GM12891 (cell line): Measurements from ENCODE around the gene ENG.

Source experiments
- DNase-seq: peaks from one replicate; pipeline ENCODE4 v3.0.0; 2011; ENCODE audit warnings: low spot score; ENCODE audit not compliant: insufficient read length
- FAIRE-seq: peaks from 2 replicates; lab custom pipeline; 2011; peaks lifted over from hg19 to GRCh38; lab: Jason Lieb, UNC
- PAX5 ChIP-seq: IDR thresholded peaks from 2 replicates; pipeline ENCODE4 v1.6.1; 2011; ENCODE audit warnings: low read length, moderate library complexity, mild to moderate bottlenecking; ENCODE audit not compliant: insufficient read depth, severe bottlenecking
- POLR2A ChIP-seq: IDR thresholded peaks from 2 replicates; pipeline ENCODE4 v1.6.1; 2011; ENCODE audit warnings: low read depth, low read length, control low read depth
- POLR2AphosphoS5 ChIP-seq: IDR thresholded peaks from 2 replicates; pipeline ENCODE4 v1.6.1; 2011; ENCODE audit warnings: low read depth, low read length, control low read depth
- POU2F2 ChIP-seq: IDR thresholded peaks from 2 replicates; pipeline ENCODE4 v1.6.1; 2011; ENCODE audit warnings: low read depth, mild to moderate bottlenecking, control low read depth, low read length, moderate library complexity
- SPI1 ChIP-seq: IDR thresholded peaks from 2 replicates; pipeline ENCODE4 v1.6.1; 2011; ENCODE audit warnings: low read depth, low read length, control low read depth
- TAF1 ChIP-seq: IDR thresholded peaks from 2 replicates; pipeline ENCODE4 v1.6.1; 2011; ENCODE audit warnings: low read depth, low read length, control low read depth

Gene ENG

DNA sequence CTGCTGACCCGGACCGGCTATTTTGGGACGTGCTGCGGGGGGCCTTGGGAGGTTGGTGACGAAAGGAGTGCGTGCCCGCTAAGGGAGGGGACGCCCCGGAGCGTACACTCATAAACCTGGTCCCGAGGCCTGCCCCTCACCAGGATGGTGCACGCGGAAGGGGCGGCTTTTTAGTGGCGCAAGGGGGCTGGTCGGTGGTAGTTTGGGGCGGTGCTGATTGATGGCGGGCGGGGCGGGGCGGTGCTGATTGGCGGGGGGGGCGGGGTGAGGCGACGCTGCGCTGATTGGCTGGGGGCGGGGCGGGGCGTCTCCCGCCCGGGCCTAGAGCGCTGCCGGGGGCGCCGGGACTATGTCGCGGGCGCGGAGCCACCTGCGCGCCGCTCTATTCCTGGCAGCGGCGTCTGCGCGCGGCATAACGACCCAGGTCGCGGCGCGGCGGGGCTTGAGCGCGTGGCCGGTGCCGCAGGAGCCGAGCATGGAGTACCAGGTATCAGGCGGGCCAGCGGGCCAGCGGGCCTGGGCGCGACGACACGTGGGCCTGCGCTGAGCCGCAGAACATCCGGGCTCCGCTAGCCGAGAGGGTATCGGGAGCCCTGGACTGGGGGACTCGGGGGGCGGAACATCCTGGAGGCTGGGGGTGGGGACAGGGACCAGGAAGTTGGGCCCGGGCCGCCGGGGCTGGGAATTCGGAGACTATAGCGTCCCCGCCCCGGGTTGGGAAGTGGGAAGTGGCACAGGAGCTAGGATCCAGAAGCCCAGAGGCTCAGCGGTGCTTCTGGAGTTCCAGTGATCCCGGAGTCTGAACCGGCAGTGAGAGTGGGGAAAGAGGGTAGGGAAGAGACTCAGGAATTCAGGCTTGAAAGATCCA lies 51.6 kb downstream of the ENG start, which contains the start of gene FPGS:
TSS of gene FPGS (plus strand) at position 307 of the 868 bp plus-strand sequence. CDS start at position 350, 43 bp downstream.
- no peak for TF ChIP-seq SPI1
- no peak; the same call in 1 of the 2 replicates for TF ChIP-seq POU2F2
- peak; percentile 62; the same call in 1 of the 2 replicates for TF ChIP-seq POLR2AphosphoS5
- TF ChIP-seq POLR2A: peak; percentile 72; the same call in 1 of the 2 replicates
- TF ChIP-seq PAX5: no peak
- peak; percentile 20; the same call in 1 of the 2 replicates for TF ChIP-seq TAF1
- DNase-seq (peak; percentile 94), FAIRE-seq (peak; percentile 93)

DNA sequence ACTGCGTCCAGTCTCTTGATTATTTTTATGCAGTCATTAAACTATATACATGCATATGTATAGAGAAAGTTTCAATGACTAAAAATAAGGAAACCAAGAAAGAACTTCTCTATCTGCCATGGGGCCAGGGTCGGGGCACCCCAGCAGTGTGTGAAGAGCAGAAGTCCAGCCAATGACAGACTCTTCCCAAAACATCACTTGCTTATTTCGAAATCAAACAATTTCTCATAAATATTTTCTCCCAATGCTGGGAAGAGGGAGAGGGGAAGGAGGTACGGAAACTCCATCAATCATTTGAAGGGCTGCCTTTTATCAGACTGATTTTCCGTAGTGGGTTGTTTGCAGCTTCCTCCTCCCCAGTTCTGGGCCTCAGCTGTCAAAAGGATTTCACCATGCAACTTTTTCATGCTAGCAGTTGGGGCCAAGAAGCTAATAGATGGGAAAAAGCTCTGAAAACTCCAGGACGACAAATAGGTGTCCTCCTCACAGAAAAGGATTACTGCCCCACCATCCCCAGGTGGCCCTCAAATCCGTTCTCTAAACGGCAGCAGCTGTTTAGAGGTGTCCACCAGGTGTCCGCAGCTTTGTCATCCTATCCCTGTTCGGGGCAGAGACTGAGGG lies 52.4 kb downstream of the ENG start:
- TF ChIP-seq TAF1 (no peak), SPI1 (no peak), POLR2AphosphoS5 (no peak), POU2F2 (no peak), POLR2A (no peak), PAX5 (no peak)
- no peak for DNase-seq
- no peak for FAIRE-seq

DNA sequence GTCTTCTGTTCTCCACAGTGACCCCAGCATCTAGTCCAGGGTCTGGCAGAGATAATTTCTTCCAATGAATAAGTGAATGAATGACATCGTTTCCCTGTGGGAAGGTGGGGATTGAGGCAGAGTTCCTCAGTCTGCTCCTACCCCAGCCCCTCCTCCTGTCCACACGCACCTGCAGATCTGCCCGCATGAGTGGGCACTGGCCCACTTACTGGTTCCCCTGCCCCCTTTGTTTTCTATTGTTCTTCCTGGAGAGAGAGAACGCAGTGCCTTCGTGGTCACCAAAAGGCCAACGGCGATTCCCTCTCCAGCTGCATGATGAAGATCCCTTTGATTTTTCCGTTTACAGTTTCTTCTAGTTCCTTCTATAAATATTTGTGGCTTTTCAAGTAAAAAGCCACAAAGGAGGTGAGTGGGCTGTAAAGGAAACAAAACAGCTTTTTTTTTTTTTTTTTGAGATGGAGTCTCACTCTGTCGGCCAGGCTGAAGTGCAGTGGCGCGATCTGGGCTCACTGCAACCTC lies 57.5 kb downstream of the ENG start:
- TF ChIP-seq SPI1 (no peak), TAF1 (no peak), PAX5 (no peak), POLR2AphosphoS5 (no peak), POU2F2 (no peak), POLR2A (no peak)
- DNase-seq (no peak), FAIRE-seq (no peak)

DNA sequence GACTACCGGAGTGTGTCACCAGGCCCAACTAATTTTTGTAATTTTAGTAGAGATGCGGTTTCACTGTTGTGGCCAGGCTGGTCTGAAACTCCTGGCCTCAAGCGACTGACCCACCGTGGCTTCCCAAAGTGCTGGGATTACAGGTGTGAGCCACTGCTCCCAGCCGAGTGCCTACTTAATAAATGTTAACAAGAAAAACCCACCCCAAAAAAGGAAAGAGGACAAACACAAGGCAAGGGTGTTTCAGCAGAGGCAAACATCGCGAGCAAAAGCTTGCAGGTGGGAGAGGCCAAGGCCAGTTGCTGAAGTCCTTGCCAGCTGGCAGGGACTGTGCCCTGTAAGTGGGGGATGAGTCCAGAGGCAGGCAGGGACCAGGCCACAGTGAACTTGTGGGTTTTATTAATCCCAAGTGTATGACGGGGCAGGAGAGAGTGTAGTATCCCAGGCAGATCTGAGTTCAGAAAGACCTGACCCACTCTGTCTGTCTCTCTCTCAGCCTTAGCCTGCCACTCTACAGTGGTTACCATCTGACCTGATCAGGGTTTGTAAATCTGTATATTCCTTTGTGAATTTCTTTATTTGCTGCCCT lies 58.1 kb downstream of the ENG start:
- no peak for DNase-seq
- TF ChIP-seq POU2F2 (no peak), POLR2A (peak; percentile 28; the same call in 1 of the 2 replicates), SPI1 (no peak)
- no peak for FAIRE-seq

DNA sequence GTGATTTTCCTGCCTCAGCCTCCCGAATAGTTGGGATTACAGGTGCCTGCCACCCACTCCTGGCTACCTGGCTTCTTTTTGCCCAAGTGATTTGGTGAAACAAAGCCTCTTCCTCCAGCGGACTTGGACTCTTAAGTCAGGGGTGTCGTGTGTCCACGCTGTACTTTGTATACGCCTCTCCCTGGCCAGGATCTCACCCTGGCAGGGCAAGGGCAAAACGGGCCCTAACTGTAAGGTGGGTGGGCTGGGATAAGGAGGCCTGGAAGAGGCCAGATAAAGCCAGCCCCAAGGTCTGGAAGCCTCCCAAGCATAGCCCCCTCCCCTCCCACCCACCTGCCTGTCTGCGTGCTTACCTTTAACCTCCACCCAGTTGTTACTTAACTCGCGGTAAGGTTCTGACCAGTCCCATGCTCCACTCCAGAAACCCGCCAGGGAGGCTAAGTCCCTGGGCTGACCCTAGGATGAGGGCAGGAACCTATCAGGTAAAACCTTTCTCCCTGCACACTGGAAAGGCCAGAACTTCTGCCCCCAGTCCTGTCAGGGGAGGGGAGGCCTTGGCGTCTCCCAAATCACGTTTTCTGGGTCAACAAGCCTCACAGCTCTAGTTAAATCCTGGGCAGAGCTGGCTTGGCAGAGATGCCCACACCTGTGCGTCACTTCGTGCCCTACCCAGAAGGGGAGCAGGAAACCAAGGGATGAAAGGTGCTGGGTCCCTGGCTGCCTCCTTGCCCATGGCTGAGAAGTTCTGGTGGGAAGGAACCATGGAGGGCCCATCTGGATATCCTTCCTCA lies 60.3 kb downstream of the ENG start:
- DNase-seq: no peak
- TF ChIP-seq POU2F2 (no peak; the same call in 1 of the 2 replicates), PAX5 (no peak), POLR2A (peak; percentile 60), POLR2AphosphoS5 (peak; percentile 51; the same call in 1 of the 2 replicates), TAF1 (no peak), SPI1 (no peak)
- no peak for FAIRE-seq

DNA sequence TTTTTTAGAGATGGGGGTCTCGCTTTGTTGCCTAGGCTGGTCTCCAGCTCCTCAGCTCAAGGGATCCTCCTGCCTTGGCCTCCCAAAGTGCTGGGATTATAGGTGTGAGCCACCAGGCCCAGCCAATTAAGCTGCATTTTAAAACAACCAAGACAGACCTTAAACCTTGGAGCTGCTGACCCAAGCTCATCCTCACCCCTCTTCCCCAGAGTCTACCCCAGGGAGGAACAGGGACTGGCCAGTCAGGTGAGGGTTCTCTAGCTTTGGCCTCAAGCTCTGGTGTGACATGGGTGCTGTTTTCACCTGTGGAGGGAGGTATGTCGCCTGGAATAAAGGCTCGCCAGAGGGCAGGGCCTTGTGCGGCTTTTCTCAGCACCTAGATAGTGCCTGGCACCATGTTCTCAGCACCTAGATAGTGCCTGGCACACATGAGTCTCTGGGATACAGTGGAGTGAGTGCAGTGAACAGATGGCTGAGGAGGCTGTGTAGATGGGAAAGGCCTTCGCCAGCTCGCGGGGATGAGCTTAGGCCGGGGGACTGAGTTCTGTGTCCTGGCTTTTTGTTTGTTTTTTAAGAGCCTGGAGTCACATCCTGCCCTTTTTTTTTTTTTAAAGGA lies 61.3 kb downstream of the ENG start:
- TF ChIP-seq TAF1 (no peak), POLR2A (peak; percentile 57), POLR2AphosphoS5 (peak; percentile 59), SPI1 (no peak)
- DNase-seq: no peak
- FAIRE-seq: no peak

DNA sequence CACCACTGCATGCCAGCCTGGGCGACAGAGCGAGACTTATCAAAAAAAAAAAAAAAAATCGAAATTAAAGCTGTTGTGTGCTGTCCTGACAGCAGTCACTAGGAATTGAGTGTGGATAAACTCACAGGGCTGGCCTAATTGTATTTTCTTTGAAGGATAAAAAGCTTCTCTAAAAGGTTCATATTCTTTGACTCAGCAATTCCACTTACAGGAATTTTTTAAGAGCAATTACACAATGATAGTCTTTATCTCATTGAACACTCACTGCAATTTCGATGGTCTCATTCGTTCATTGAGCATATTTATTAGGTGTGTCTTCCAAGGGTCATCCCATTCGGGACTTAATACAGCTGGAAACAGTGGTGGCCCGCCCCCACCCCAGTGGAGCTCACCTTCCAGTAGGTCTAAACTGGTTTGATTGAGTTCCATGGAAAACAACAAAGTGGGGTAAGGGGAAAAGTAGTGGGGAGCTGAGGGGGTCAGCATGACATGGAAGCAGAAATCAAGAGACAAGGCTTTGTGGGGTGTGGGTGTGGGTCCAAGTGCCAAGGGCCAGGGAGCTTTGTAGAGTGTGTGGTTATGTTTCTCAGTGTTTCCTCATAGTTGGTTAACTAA lies 61.9 kb downstream of the ENG start:
- no peak for DNase-seq
- FAIRE-seq: no peak
- TF ChIP-seq PAX5 (no peak), TAF1 (no peak), POLR2A (no peak; the same call in 1 of the 2 replicates), POU2F2 (no peak), POLR2AphosphoS5 (no peak; the same call in none of the 2 replicates)

DNA sequence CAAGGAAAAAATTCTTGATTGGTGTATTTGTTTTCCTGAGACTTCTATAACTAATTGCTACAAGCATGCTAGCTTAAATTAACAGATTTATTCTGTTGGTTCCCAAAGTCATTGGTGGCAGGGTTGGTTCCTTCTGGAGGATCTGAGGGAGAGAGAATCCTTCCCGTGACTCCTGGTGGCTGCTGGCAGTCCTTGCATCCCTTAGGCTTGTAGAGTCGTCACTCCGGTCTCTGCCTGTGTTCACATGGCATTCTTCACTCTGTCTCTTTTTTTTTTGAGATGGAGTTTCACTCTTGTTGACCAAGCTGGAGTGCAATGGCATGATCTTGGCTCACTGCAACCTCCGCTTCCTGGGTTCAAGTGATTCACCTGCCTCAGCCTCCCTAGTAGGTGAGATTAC lies 63.4 kb downstream of the ENG start:
- TF ChIP-seq POLR2AphosphoS5 (no peak), POLR2A (peak; percentile 29; the same call in 1 of the 2 replicates)
- DNase-seq (no peak), FAIRE-seq (no peak)
